Osteoblast (primary cell): ENCODE results near the gene MX2. TPM values are rescaled to one million over a fixed set of nuclear protein-coding genes. Genes with fewer than 3 reads are reported as not detected.

ENCODE experiments used
- DNase-seq: peaks from one replicate; pipeline ENCODE4 v3.0.0; 2011; ENCODE audit warnings: low spot score, mixed read lengths; ENCODE audit not compliant: insufficient read length; ENCODE audit errors: missing footprints
- H2AFZ ChIP-seq: 2 replicates; pipeline ENCODE4 v1.6.0; 2011; ENCODE audit warnings: mild to moderate bottlenecking, low read length
- H3K27ac ChIP-seq: 2 replicates; pipeline ENCODE4 v1.5.1; 2011; ENCODE audit warnings: mild to moderate bottlenecking, low read depth, low read length, moderate library complexity
- H3K27me3 ChIP-seq: 2 replicates; pipeline ENCODE4 v1.6.0; 2012; ENCODE audit warnings: mild to moderate bottlenecking, control low read depth, inconsistent platforms, low read length, moderate library complexity; ENCODE audit not compliant: insufficient read depth
- H3K36me3 ChIP-seq: 2 replicates; pipeline ENCODE4 v1.5.1; 2011; ENCODE audit warnings: mild to moderate bottlenecking, low read length, control low read depth, moderate library complexity; ENCODE audit not compliant: insufficient read depth
- H3K4me1 ChIP-seq: 2 replicates; pipeline ENCODE4 v1.5.1; 2011; ENCODE audit warnings: mild to moderate bottlenecking, low read length, control low read depth, moderate library complexity; ENCODE audit not compliant: insufficient read depth
- H3K4me2 ChIP-seq: 2 replicates; pipeline ENCODE4 v1.6.0; 2011; ENCODE audit warnings: mild to moderate bottlenecking, low read length; ENCODE audit not compliant: insufficient read depth
- H3K4me3 ChIP-seq: fragments of 200-600 bp; sonication (generic); 3 replicates; pipeline ENCODE4 v1.5.1; 2012; ENCODE audit warnings: mild to moderate bottlenecking, low read length, inconsistent platforms; ENCODE audit not compliant: insufficient read depth
- H3K79me2 ChIP-seq: 2 replicates; pipeline ENCODE4 v1.6.0; 2012; ENCODE audit warnings: mild to moderate bottlenecking, low read length, control low read depth, inconsistent platforms; ENCODE audit not compliant: insufficient read depth
- H3K9me3 ChIP-seq: 2 replicates; pipeline ENCODE4 v1.5.1; 2011; ENCODE audit warnings: low read depth, low read length, control low read depth
- H4K20me1 ChIP-seq: 2 replicates; pipeline ENCODE4 v1.6.0; 2012; ENCODE audit warnings: mild to moderate bottlenecking, low read length, control low read depth; ENCODE audit not compliant: insufficient read depth
- CTCF ChIP-seq: IDR thresholded peaks from 2 replicates; pipeline ENCODE4 v1.5.1; 2011; ENCODE audit warnings: mild to moderate bottlenecking, low read depth, low read length, moderate library complexity; ENCODE audit errors: extremely low read depth
- total RNA-seq: library from RNA; depleted of rRNA; stranded (reverse); fragments of >200 nt; gene quantifications from 2 replicates; pipeline ENCODE4 v1.2.3, GENCODE V29; 2012

The MX2 gene
- total RNA-seq, 1 donor, result 14.5 TPM

GRCh38 chr21:41429925-41430491 lies 68.2 kb downstream of the MX2 start:
- Histone ChIP-seq H4K20me1 (no peaks in the 10 kb centered on the region), H3K4me3 (no peak overlapping the region), H3K4me2 (no peak overlapping the region), H2AFZ (no peak overlapping the region), H3K27me3 (peaks cover 12% of the 10 kb centered on the region), H3K27ac (no peak overlapping the region), H3K9me3 (no peaks in the 10 kb centered on the region), H3K4me1 (peaks cover 11% of the 10 kb centered on the region), H3K36me3 (no peaks in the 10 kb centered on the region), H3K79me2 (no peaks in the 10 kb centered on the region)
- DNase-seq, result no peak
- no peak for TF ChIP-seq CTCF

GRCh38 chr21:41431788-41432548 lies 70.1 kb downstream of the MX2 start:
- no peak for DNase-seq
- no peak for TF ChIP-seq CTCF
- Histone ChIP-seq H3K36me3 (no peaks in the 10 kb centered on the region), H3K4me1 (peaks cover under 1% of the 10 kb centered on the region), H3K4me3 (no peak overlapping the region), H2AFZ (no peak overlapping the region), H3K27ac (no peak overlapping the region), H4K20me1 (no peaks in the 10 kb centered on the region), H3K9me3 (no peaks in the 10 kb centered on the region), H3K27me3 (peaks cover 10% of the 10 kb centered on the region), H3K4me2 (no peak overlapping the region), H3K79me2 (no peaks in the 10 kb centered on the region)

GRCh38 chr21:41432562-41433460 lies 71.0 kb downstream of the MX2 start:
- H3K9me3 ChIP-seq, result no peaks in the 10 kb centered on the region

More at GRCh38 chr21:41432562-41433460, 71.0 kb downstream of the MX2 start:
- H3K4me3 ChIP-seq, result no peak overlapping the region
- no peaks in the 10 kb centered on the region for H3K79me2 ChIP-seq
- H3K4me2 ChIP-seq, result no peak overlapping the region
- no peak for DNase-seq
- H3K4me1 ChIP-seq, result no peaks in the 10 kb centered on the region
- no peaks in the 10 kb centered on the region for H4K20me1 ChIP-seq
- TF ChIP-seq CTCF, result no peak
- no peak overlapping the region for H2AFZ ChIP-seq
- peaks cover 2% of the 10 kb centered on the region for H3K27me3 ChIP-seq
- H3K27ac ChIP-seq, result no peak overlapping the region
- no peaks in the 10 kb centered on the region for H3K36me3 ChIP-seq
